ENCODE data around the gene CDH26. TPM values are rescaled to one million over a fixed set of nuclear protein-coding genes. Genes with fewer than 3 reads are reported as not detected.
"Not testable (repeated sequence)": the region's sequence is repeated elsewhere in the genome, so short reads cannot be mapped to it uniquely, and the experiment has no call there.

Gene CDH26
- total and polyA plus RNA-seq, 3 donors from 2014 or later: 1.7 to 3.5 (median 2.0) TPM

GRCh38 chr20:59948828-59949720 is 9.1 kb upstream of the CDH26 start:
- no peaks in the 10 kb centered on the region for H3K9me3 ChIP-seq
- no peaks in the 10 kb centered on the region for H3K27me3 ChIP-seq
- H3K4me1 ChIP-seq: peaks cover 10% of the 10 kb centered on the region
- no peak overlapping the region for H3K27ac ChIP-seq
- WGBS, 2 donors: 45 to 52% methylated on average over 7 of the region's 7 CpGs
- no peak for TF ChIP-seq POLR2A (IDR thresholded peaks at IDR 0.05)
- TF ChIP-seq, protein P1, sequence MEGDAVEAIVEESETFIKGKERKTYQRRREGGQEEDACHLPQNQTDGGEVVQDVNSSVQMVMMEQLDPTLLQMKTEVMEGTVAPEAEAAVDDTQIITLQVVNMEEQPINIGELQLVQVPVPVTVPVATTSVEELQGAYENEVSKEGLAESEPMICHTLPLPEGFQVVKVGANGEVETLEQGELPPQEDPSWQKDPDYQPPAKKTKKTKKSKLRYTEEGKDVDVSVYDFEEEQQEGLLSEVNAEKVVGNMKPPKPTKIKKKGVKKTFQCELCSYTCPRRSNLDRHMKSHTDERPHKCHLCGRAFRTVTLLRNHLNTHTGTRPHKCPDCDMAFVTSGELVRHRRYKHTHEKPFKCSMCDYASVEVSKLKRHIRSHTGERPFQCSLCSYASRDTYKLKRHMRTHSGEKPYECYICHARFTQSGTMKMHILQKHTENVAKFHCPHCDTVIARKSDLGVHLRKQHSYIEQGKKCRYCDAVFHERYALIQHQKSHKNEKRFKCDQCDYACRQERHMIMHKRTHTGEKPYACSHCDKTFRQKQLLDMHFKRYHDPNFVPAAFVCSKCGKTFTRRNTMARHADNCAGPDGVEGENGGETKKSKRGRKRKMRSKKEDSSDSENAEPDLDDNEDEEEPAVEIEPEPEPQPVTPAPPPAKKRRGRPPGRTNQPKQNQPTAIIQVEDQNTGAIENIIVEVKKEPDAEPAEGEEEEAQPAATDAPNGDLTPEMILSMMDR (IDR thresholded peaks at IDR 0.05): peak in 2 of 3 experiments; percentile 40 to 63
- intact Hi-C loops (cut with DNase I; ENCODE audit: low total_unique reads): no loop called here
- peak; percentile 28 for DNase-seq
- H3K4me3 ChIP-seq: no peak overlapping the region
- no peaks in the 10 kb centered on the region for H3K36me3 ChIP-seq (ENCODE audit: low read depth, missing control alignments)

- intact Hi-C loops (cut with DNase I; ENCODE audit: low total_unique reads): no loop called here
- 92 to 93% methylated on average over 6 of the region's 6 CpGs for WGBS, 2 donors
- Histone ChIP-seq H3K27ac (no peak overlapping the region), H3K9me3 (no peaks in the 10 kb centered on the region), H3K36me3 (ENCODE audit: low read depth, missing control alignments) (no peaks in the 10 kb centered on the region), H3K4me1 (peaks cover 10% of the 10 kb centered on the region), H3K4me3 (no peak overlapping the region), H3K27me3 (no peaks in the 10 kb centered on the region)
- no peak for DNase-seq
- TF ChIP-seq POLR2A (IDR thresholded peaks at IDR 0.05): no peak
- TF ChIP-seq, protein P1 (IDR thresholded peaks at IDR 0.05): no peak
Observed at GRCh38 chr20:59949911-59950310, 8.3 kb upstream of the CDH26 start.

GRCh38 chr20:59954718-59955117 is 3.5 kb upstream of the CDH26 start:
- Histone ChIP-seq H3K27me3 (no peaks in the 10 kb centered on the region), H3K4me3 (no peak overlapping the region), H3K4me1 (no peaks in the 10 kb centered on the region), H3K27ac (no peak overlapping the region), H3K36me3 (ENCODE audit: low read depth, missing control alignments) (no peaks in the 10 kb centered on the region), H3K9me3 (no peaks in the 10 kb centered on the region)
- DNase-seq: no peak
- TF ChIP-seq, protein P1 (IDR thresholded peaks at IDR 0.05): no peak
- TF ChIP-seq POLR2A (IDR thresholded peaks at IDR 0.05): no peak
- WGBS, 2 donors: 90 to 97% methylated on average over 4 of the region's 4 CpGs
- intact Hi-C loops (cut with DNase I; ENCODE audit: low total_unique reads): no loop called here

DNA sequence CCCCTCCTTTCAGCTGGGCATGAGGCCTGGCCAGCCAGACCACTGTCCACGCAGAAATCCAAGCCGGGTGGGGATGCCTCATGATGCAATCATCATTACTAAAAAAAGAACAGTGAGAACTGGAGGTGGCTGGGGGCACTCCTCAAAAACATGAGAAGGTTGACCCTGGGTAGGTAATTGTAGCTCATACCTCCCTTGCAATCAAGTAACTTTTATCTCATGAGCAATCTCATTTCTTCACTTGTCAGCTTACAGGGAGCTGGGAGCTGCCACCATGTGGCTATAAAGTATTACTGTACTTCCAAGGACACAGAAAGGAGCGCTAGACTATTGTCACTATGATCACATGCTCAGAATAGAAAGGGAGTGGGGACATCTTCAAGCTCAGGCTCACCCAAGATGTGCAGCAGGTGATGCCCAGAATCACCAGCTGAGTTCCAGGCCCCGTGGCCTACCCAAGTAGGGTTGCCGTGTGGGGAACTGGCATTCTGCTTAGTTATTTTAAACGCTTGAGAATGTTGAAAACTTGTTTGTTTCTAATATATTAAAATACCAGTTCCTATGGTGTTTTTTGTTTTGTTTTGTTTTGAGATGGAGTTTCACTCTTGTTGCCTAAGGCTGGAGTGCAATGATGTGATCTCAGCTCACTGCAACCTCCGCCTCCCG is 3.0 kb upstream of the CDH26 start:
- 85 to 87% methylated on average over 8 of the region's 8 CpGs for WGBS, 2 donors
- no peak for DNase-seq
- intact Hi-C loops (cut with DNase I; ENCODE audit: low total_unique reads): no loop called here
- no peak overlapping the region for H3K27ac ChIP-seq
- no peak overlapping the region for H3K4me3 ChIP-seq
- H3K4me1 ChIP-seq: no peaks in the 10 kb centered on the region
- H3K27me3 ChIP-seq: no peaks in the 10 kb centered on the region
- no peaks in the 10 kb centered on the region for H3K36me3 ChIP-seq (ENCODE audit: low read depth, missing control alignments)
- TF ChIP-seq POLR2A (IDR thresholded peaks at IDR 0.05): no peak
- TF ChIP-seq, protein P1 (IDR thresholded peaks at IDR 0.05): peak in 1 of 3 experiments; percentile 19
- no peaks in the 10 kb centered on the region for H3K9me3 ChIP-seq

GRCh38 chr20:59957568-59957967 is 655 bp upstream of the CDH26 start:
- H3K9me3 ChIP-seq; H3K27ac ChIP-seq; DNase-seq; H3K36me3 ChIP-seq (ENCODE audit: low read depth, missing control alignments); H3K27me3 ChIP-seq; H3K4me1 ChIP-seq; H3K4me3 ChIP-seq; intact Hi-C loops (cut with DNase I; ENCODE audit: low total_unique reads): not testable (repeated sequence)
